Measurements from ENCODE around the gene PRKACB.

DNA sequence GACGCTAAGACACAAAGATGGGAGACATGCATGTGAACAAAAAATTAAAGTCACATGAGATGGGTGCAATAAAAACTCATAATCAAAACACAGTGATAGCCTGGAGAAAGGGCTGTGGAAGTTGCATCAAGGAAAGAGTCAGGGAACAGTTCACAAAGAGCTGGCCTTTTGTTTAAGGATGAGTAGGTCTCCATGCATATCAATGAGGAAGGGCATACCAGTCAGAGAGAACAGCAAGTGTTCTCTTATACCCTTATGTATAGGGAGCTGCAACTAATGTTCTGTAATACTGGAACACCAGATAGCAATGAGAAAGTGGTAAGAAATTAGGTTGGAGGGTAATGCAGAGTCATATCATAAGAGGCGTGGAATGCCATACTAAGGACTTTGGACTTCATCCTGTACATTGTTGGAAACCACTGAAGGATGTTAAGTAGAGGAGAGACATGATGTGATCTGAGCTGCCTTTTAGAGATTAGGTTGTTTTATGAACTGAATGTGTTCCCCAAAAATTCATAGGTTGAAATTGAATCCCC is 110.7 kb downstream of the PRKACB start:
- TF ChIP-seq, protein P1, sequence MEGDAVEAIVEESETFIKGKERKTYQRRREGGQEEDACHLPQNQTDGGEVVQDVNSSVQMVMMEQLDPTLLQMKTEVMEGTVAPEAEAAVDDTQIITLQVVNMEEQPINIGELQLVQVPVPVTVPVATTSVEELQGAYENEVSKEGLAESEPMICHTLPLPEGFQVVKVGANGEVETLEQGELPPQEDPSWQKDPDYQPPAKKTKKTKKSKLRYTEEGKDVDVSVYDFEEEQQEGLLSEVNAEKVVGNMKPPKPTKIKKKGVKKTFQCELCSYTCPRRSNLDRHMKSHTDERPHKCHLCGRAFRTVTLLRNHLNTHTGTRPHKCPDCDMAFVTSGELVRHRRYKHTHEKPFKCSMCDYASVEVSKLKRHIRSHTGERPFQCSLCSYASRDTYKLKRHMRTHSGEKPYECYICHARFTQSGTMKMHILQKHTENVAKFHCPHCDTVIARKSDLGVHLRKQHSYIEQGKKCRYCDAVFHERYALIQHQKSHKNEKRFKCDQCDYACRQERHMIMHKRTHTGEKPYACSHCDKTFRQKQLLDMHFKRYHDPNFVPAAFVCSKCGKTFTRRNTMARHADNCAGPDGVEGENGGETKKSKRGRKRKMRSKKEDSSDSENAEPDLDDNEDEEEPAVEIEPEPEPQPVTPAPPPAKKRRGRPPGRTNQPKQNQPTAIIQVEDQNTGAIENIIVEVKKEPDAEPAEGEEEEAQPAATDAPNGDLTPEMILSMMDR (IDR thresholded peaks at IDR 0.05; ENCODE audit: low read depth, low read length, poor library complexity, severe bottlenecking): no peak
- no peak for TF ChIP-seq EZH2phosphoT487 (IDR thresholded peaks at IDR 0.05; ENCODE audit: borderline replicate concordance, low read length)

All from DOHH2 (cell line).